ENCODE measurements around the gene C9orf152. TPM values are rescaled to one million over a fixed set of nuclear protein-coding genes. Genes with fewer than 3 reads are reported as not detected.
"Not testable (repeated sequence)": the region's sequence is repeated elsewhere in the genome, so short reads cannot be mapped to it uniquely, and the experiment has no call there.

Gene C9orf152
- 10 to 100 TPM; 54.3 to 62.0 TPM for total RNA-seq
- long read RNA-seq, transcript C9orf152-201 (2 exons, 2,717 nt) = major isoform, 28 of 34 reads
- long read RNA-seq, partial matches to known transcripts = 0 of 34 reads
- long read RNA-seq, other reads (novel, unspliced or antisense) = 6 of 34 reads

DNA sequence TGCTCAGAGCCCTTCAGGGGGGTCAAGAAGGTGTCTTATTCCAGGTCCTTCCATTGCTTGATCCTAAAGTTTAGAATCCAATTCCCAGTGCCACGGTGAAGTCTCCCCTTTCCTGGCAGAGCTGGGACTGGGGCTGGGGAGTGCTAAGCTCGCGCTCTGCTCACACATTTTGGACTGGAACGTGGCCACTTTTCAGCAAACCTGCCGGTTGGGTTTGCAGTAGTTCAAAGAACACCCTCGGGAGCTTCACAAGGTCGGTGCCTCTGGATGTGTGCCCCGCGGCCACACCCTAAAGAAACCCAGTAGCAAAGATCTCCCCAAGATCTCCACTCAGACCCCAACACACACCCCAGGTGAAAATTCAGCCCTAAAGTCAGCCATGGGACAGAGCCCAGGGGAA lies at the start of gene C9orf152:
C9orf152 (minus strand) TSS at position 129 of the 400 bp plus-strand sequence. CDS start 580 bp downstream, outside the sequence.
- intact Hi-C loops (cut with DNase I, micrococcal nuclease) = no loop called here
- ATAC-seq (peak; percentile 43), DNase-seq (peak; percentile 69 to 72)

- DNase-seq (peak; percentile 33 to 34), ATAC-seq (peak; percentile 9)
- intact Hi-C loops (cut with DNase I, micrococcal nuclease) = no loop called here
These were observed 49.3 kb upstream of the C9orf152 start for GRCh38 chr9:110257097-110257841.

- intact Hi-C loops (cut with DNase I, micrococcal nuclease) = no loop called here
- DNase-seq (peak; percentile 92 to 95), ATAC-seq (peak; percentile 79)
These were observed 48.6 kb upstream of the C9orf152 start, which contains the start of gene TXN for GRCh38 chr9:110256380-110257096. Gene TXN, minus strand, starts transcription at chr9:110256507. Its CDS starts 72 bp downstream, at chr9:110256435.

- peak; percentile 66 for ATAC-seq
- DNase-seq = peak; percentile 77 to 84
- intact Hi-C loops (cut with DNase I, micrococcal nuclease) = no loop called here
These were observed 47.8 kb upstream of the C9orf152 start for GRCh38 chr9:110255463-110256379.

- ATAC-seq = no peak
- peak; percentile 36 to 45 for DNase-seq
- intact Hi-C loops (cut with DNase I, micrococcal nuclease) = no loop called here
These were observed 47.1 kb upstream of the C9orf152 start for GRCh38 chr9:110255034-110255462.

DNA sequence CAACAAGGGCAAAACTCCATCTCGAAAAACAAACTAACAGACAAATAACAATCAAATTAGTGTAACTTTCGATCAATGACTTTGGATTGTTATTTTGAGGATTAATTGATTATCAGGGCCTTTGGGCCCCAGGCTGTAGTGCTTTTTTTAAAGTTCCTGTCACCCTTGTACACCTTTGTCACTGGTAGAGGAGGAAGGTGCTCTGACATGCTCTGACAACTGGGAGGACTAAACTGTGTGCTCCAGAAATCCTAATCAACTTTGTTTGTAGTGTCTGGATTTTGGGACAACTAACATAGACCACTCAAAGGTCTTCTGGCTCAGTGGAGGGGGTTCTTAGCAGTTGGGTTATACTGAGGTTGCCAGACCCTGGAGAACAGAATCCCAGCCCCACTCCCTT lies 46.5 kb upstream of the C9orf152 start:
- intact Hi-C loops (cut with DNase I, micrococcal nuclease) = no loop called here
- ATAC-seq (no peak), DNase-seq (no peak)

DNA sequence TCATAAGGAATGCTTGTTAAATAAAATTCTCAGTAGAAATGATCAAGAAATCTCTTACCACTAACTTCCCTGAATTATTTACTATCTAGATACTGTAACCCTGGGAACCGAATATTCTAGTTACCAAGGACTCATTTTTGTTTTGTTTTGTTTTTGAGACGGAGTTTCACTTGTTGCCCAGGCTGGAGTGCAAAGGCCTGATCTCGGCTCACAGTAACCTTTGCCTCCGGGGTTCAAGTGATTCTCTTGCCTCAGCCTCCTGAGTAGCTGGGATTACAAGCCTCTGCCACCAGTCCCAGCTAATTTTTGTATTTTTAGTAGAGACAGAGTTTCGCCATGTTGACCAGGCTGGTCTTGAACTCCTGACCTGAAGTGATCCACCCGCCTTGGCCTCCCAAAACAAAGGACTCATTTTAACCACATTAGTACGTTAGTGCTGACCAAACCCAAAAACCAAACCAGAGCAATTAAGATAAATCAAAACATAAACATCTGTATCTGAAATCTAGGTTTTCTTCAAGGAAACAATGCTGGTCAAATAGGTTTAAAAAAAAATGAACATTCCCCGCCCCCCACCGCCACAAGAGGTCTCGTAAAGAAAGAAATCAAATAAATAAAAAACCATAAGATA lies 44.7 kb upstream of the C9orf152 start:
- ATAC-seq (no peak), DNase-seq (no peak)
- intact Hi-C loops (cut with DNase I, micrococcal nuclease) = no loop called here

- intact Hi-C loops (cut with DNase I, micrococcal nuclease); ATAC-seq; DNase-seq: not testable (repeated sequence)
These were observed 43.8 kb upstream of the C9orf152 start for GRCh38 chr9:110251770-110252169.

- intact Hi-C loops (cut with DNase I, micrococcal nuclease) = no loop called here
- no peak for DNase-seq
- no peak for ATAC-seq
These were observed 43.3 kb upstream of the C9orf152 start for GRCh38 chr9:110251212-110251611.

GRCh38 chr9:110249603-110250002 lies 41.6 kb upstream of the C9orf152 start:
- ATAC-seq (peak; percentile 32), DNase-seq (no peak)
- intact Hi-C loops (cut with DNase I, micrococcal nuclease) = no loop called here

GRCh38 chr9:110248361-110248760 lies 40.4 kb upstream of the C9orf152 start:
- ATAC-seq = peak; percentile 15
- intact Hi-C loops (cut with DNase I, micrococcal nuclease) = no loop called here

GRCh38 chr9:110246214-110246613 lies 38.3 kb upstream of the C9orf152 start:
- no peak for ATAC-seq
- DNase-seq = no peak
- intact Hi-C loops (cut with DNase I, micrococcal nuclease) = no loop called here

More at GRCh38 chr9:110248361-110248760, 40.4 kb upstream of the C9orf152 start:
- DNase-seq = no peak

GRCh38 chr9:110244616-110245015 lies 36.7 kb upstream of the C9orf152 start:
- intact Hi-C loops (cut with DNase I, micrococcal nuclease) = no loop called here
- ATAC-seq (no peak), DNase-seq (no peak)

DNA sequence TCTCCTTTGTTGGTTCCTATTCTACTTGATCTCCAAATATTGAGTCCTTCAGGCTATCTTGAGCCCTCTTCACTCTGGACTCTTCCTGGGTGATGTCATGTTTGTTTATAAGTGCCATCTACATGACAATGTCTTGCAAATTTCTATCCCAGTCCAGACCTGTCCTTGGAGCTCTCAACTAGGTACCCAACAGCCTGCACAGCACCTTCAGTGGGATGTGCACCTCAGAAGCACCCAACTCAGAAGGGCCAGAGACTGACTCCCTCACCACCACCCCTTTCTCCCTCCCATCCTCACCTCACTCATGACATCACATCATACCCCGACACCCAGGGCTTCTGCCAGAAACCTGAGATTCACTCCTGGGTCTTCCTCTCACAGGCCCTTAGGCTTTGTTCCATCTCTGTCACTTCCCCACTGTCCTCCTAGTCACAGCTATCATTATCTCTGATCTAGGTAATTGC lies 33.9 kb upstream of the C9orf152 start:
- DNase-seq = no peak
- intact Hi-C loops (cut with DNase I, micrococcal nuclease) = no loop called here

GRCh38 chr9:110241260-110241857 lies 33.4 kb upstream of the C9orf152 start:
- no peak for DNase-seq
- ATAC-seq = peak; percentile 29
- intact Hi-C loops (cut with DNase I, micrococcal nuclease) = no loop called here

More for the DNA sequence above, 33.9 kb upstream of the C9orf152 start:
- ATAC-seq = peak; percentile 28

DNA sequence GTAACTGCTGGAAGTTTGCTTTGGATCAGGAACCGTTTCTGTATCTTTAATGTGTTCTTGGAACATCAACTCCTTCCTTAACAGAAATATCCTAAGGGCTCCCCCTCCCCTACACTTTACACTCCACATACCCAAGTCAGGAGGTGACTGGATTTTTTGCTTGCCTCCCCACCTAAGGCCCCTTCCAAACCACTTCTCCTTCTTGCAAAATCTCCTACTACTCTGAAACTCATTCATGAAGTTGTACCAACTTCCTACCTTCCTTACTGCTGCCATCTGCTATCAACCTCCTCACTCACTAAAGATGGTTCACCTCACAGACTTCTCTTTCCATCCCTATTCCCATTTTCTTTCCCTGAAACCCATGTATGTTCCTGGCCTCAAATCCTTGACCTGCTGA lies 32.2 kb upstream of the C9orf152 start:
- ATAC-seq = no peak
- intact Hi-C loops (cut with DNase I, micrococcal nuclease) = no loop called here
- no peak for DNase-seq

DNA sequence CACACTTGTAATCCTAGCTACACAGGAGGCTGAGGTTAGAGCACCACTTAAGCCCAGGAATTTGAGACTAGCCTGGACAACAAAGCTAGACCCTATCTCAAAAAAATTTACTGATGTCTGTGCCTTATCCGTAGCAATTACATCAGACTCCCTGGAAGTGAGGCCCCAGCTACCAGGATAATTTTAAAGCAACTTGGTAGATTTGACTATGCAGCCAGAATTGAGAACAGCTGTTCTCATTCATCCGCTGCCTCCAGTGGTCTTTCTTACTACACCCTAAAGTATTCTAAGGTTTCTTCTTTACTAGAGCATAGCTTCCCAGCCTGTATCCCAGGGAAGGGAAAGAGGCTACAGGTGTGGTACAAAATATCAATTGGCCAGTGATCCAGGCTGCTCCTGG lies 20.4 kb upstream of the C9orf152 start:
- ATAC-seq (no peak), DNase-seq (no peak)
- intact Hi-C loops (cut with DNase I, micrococcal nuclease) = no loop called here

DNA sequence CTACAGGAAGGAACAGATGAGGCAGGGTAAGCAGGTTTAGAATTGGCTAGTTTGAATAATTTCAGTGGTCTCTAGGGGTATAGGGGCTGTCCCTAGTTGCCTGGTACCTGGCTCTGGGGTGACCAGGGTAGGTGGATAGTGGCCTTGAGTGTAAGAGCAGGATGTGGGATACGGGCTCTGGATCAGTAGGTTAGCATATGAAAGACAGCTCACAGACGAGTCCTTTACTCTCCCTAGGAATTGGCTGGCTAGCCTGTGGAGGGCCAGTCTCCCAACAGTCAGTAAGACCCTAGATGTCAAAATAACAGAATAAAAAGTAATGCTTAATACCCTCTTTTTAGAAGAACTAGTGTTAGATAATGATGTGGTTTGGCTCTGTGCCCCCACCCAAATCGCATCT lies 16.6 kb upstream of the C9orf152 start:
- no peak for DNase-seq
- intact Hi-C loops (cut with DNase I, micrococcal nuclease) = no loop called here
- no peak for ATAC-seq

Data from left colon (tissue), 2 donors.